Caco-2 (cell line): ENCODE data around the gene TTC24. TPM values are rescaled to one million over a fixed set of nuclear protein-coding genes. Genes with fewer than 3 reads are reported as not detected.

Experiments used
- BruUV-seq: library from RNA; stranded (reverse); fragments of 400-500 nt; replicated peaks from 2 replicates; lab custom pipeline; 2021; lab: Mats Ljungman, UMichigan
- CTCF ChIA-PET: fragments of 300-600 bp; sonication (Branson Sonifier 250); formaldehyde crosslinking; loops from one replicate; lab custom pipeline; 2022; ENCODE audit warnings: antibody characterized with exemption; lab: Charles Lee
- POLR2A ChIA-PET: fragments of 300-600 bp; sonication (Branson Sonifier 250); formaldehyde crosslinking; loops from one replicate; lab custom pipeline; 2022; ENCODE audit warnings: antibody characterized with exemption; lab: Charles Lee
- DNase-seq, 2 experiments: peaks; one replicate each; pipeline versions ENCODE4 v3.0.0 to v3.0.0-alpha.2; 2020 to 2022
- H3K27me3 ChIP-seq: replicated peaks from 2 replicates; pipeline ENCODE4 v1.6.0; 2011; ENCODE audit warnings: low read length; ENCODE audit not compliant: control insufficient read depth, insufficient read depth
- H3K36me3 ChIP-seq: 2 replicates; pipeline ENCODE4 v1.5.1; 2011; ENCODE audit warnings: low read length; ENCODE audit not compliant: control insufficient read depth, insufficient read depth
- H3K4me1 ChIP-seq: fragments of 250-450 bp; sonication (Bioruptor Pico); 2 replicates; pipeline ENCODE4 v1.5.1; 2020; ENCODE audit warnings: mild to moderate bottlenecking
- H3K4me3 ChIP-seq: 2 replicates; pipeline ENCODE4 v1.5.1; 2011; ENCODE audit warnings: low read depth, mild to moderate bottlenecking, control low read depth, low read length
- H3K9me3 ChIP-seq: fragments of 250-450 bp; sonication (Bioruptor Pico); 2 replicates; pipeline ENCODE4 v1.5.1; 2020; ENCODE audit warnings: mild to moderate bottlenecking, moderate library complexity
- H3K27ac Mint-ChIP-seq: one replicate; pipeline ENCODE4 v1.8.0; 2022; ENCODE audit warnings: mixed read lengths; ENCODE audit not compliant: unreplicated experiment
- H3K27me3 Mint-ChIP-seq: one replicate; pipeline ENCODE4 v1.8.0; 2022; ENCODE audit warnings: mixed read lengths; ENCODE audit not compliant: insufficient read depth, unreplicated experiment
- H3K36me3 Mint-ChIP-seq: one replicate; pipeline ENCODE4 v1.8.0; 2022; ENCODE audit warnings: mild to moderate bottlenecking, mixed read lengths; ENCODE audit not compliant: insufficient read depth, unreplicated experiment
- H3K4me1 Mint-ChIP-seq: one replicate; pipeline ENCODE4 v1.8.0; 2022; ENCODE audit warnings: low read depth, mixed read lengths; ENCODE audit not compliant: unreplicated experiment
- H3K4me3 Mint-ChIP-seq: one replicate; pipeline ENCODE4 v1.8.0; 2022; ENCODE audit warnings: mild to moderate bottlenecking, moderate library complexity, mixed read lengths; ENCODE audit not compliant: unreplicated experiment
- H3K9me3 Mint-ChIP-seq: one replicate; pipeline ENCODE4 v1.8.0; 2022; ENCODE audit warnings: mixed read lengths; ENCODE audit not compliant: unreplicated experiment
- intact Hi-C: fragments of 100-400 bp; cut with micrococcal nuclease; formaldehyde crosslinking; loops from one replicate; pipeline ENCODE4 v1.10.0; 2022; ENCODE audit not compliant: unreplicated experiment
- total RNA-seq: library from RNA; stranded (reverse); gene quantifications from 2 replicates; pipeline ENCODE4 v1.2.3, GENCODE V29; 2022
- TF ChIP-seq, protein P1 (sequence below), 2 experiments: fragments of 200-600 bp in 1 of 2; IDR thresholded peaks; 1 replicate in 1 of 2; 2 replicates in 1 of 2; pipeline versions ENCODE4 v1.5.1 to v1.8.0; 2011 to 2022; ENCODE audit warnings: antibody characterized with exemption in 1 of 2, control low read depth in 1 of 2, inconsistent platforms in 1 of 2, low read depth in 1 of 2, low read length in 1 of 2, mild to moderate bottlenecking in 1 of 2, moderate library complexity in 1 of 2; ENCODE audit not compliant: insufficient read depth in 1 of 2, severe bottlenecking in 1 of 2, unreplicated experiment in 1 of 2

Gene TTC24
- total RNA-seq, 1 experiment from 2014 or later = not detected

DNA sequence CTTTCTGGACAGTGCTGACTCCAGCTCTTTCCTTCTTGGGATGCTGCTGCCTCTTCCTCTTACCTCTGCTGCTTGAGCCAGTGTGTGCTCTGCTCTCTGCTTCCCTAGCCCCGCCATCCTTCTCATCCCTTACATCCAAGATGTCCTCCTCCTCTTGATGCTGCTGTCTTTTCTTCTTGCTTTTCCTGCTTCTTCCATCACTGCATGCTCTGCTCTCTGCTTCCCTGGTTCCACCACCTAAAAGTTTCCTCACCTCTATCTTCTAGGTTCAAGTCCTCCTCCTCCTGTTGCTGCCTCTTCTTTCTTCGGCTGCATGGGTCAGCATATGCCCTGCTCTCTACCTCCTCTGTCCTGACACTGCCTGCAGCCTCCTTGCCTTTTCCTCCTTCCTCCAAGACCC, 15.5 kb downstream of the TTC24 start:
- H3K36me3 ChIP-seq = peaks cover 4% of the 10 kb centered on the region; the same call in 1 of the 2 replicates
- Mint-ChIP-seq H3K4me1 (peaks cover 16% of the 10 kb centered on the region), H3K9me3 (no peaks in the 10 kb centered on the region), H3K4me3 (no peak overlapping the region), H3K36me3 (peaks cover 38% of the 10 kb centered on the region), H3K27ac (no peak overlapping the region), H3K27me3 (no peaks in the 10 kb centered on the region)
- H3K9me3 ChIP-seq = no peaks in the 10 kb centered on the region
- no peaks in the 10 kb centered on the region for H3K27me3 ChIP-seq
- ChIA-PET POLR2A (no interaction called here), CTCF (interaction anchor here (1.5 kb wide), 1 partner anchor 14 kb away, joined by 3 read pairs; no protein-coding TSS in a partner anchor)
- no peak for DNase-seq
- no peak overlapping the region for H3K4me3 ChIP-seq
- TF ChIP-seq, protein P1, sequence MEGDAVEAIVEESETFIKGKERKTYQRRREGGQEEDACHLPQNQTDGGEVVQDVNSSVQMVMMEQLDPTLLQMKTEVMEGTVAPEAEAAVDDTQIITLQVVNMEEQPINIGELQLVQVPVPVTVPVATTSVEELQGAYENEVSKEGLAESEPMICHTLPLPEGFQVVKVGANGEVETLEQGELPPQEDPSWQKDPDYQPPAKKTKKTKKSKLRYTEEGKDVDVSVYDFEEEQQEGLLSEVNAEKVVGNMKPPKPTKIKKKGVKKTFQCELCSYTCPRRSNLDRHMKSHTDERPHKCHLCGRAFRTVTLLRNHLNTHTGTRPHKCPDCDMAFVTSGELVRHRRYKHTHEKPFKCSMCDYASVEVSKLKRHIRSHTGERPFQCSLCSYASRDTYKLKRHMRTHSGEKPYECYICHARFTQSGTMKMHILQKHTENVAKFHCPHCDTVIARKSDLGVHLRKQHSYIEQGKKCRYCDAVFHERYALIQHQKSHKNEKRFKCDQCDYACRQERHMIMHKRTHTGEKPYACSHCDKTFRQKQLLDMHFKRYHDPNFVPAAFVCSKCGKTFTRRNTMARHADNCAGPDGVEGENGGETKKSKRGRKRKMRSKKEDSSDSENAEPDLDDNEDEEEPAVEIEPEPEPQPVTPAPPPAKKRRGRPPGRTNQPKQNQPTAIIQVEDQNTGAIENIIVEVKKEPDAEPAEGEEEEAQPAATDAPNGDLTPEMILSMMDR (IDR thresholded peaks at IDR 0.05; ENCODE audit: insufficient read depth in 1 of 2, low read depth in 1 of 2, low read length in 1 of 2, severe bottlenecking in 1 of 2, unreplicated experiment in 1 of 2) = no peak
- intact Hi-C loops = no loop called here
- H3K4me1 ChIP-seq = peaks cover 8% of the 10 kb centered on the region; the same call in 1 of the 2 replicates
- BruUV-seq = no TSS peak

DNA sequence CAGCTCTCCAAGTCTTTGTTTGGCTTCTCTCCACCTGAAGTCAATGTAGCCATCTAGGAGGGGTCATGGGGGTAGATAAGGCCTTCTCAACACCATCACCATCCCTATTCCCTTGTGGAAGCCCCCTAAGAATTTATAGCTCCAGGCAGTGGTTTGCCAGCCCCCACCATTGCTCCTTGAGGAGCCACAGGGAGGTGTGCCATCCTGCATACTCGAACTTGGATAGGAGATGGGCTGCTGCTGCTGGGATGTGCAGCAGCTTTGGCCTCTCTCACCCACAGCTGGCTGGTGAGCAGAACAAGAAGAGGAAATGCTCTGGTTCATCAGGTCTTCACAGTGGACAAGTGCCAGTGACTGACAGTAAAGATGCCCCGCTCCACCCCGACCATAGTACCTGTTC, 16.9 kb downstream of the TTC24 start:
- H3K36me3 ChIP-seq = peaks cover 4% of the 10 kb centered on the region; the same call in 1 of the 2 replicates
- Mint-ChIP-seq H3K4me1 (peaks cover 9% of the 10 kb centered on the region), H3K9me3 (no peaks in the 10 kb centered on the region), H3K4me3 (no peak overlapping the region), H3K27ac (no peak overlapping the region), H3K27me3 (no peaks in the 10 kb centered on the region), H3K36me3 (peaks cover 45% of the 10 kb centered on the region)
- POLR2A ChIA-PET = no interaction called here
- no peaks in the 10 kb centered on the region for H3K27me3 ChIP-seq
- CTCF ChIA-PET = no interaction called here
- no TSS peak for BruUV-seq
- no peak for DNase-seq
- H3K4me3 ChIP-seq = no peak overlapping the region
- intact Hi-C loops = no loop called here
- 0 out of 2 replicates have a peak, but pooled peaks cover 4% of the 10 kb centered on the region for H3K4me1 ChIP-seq
- TF ChIP-seq, protein P1 (IDR thresholded peaks at IDR 0.05; ENCODE audit: insufficient read depth in 1 of 2, low read depth in 1 of 2, low read length in 1 of 2, severe bottlenecking in 1 of 2, unreplicated experiment in 1 of 2) = no peak
- H3K9me3 ChIP-seq = no peaks in the 10 kb centered on the region

DNA sequence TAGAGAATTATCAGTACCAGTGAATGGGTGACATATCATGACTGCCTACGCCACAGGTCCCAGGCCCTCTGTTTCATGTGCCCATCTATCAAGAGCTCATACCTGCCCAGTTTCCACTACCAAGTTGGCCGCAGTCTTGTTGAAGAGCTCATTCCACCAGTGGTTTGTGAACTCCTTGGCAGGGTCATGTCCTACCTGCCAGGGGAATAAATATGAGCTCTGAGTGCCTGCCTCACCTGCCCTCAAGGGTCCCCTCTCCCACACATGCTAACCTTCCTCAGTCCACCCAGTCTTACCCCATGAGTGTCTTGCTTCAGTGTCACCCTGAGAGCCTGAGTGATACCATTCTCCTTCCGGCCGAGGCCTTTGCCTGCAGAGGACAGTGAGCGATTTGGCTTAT, 18.6 kb downstream of the TTC24 start:
- H3K27me3 ChIP-seq = no peaks in the 10 kb centered on the region
- peaks cover 40% of the 10 kb centered on the region for H3K36me3 Mint-ChIP-seq
- intact Hi-C loops = no loop called here
- H3K4me1 Mint-ChIP-seq = peaks cover 9% of the 10 kb centered on the region
- CTCF ChIA-PET = interaction anchor here (0.6 to 1.4 kb wide), 3 partner anchors 26 to 141 kb away, joined by 3 to 5 read pairs (median 4); no protein-coding TSS in a partner anchor
- no peak for DNase-seq
- no peaks in the 10 kb centered on the region for H3K9me3 ChIP-seq
- no peak overlapping the region for H3K4me3 ChIP-seq
- peaks cover 3% of the 10 kb centered on the region; the same call in 1 of the 2 replicates for H3K36me3 ChIP-seq
- TF ChIP-seq, protein P1 (IDR thresholded peaks at IDR 0.05; ENCODE audit: insufficient read depth in 1 of 2, low read depth in 1 of 2, low read length in 1 of 2, severe bottlenecking in 1 of 2, unreplicated experiment in 1 of 2) = no peak
- H3K4me3 Mint-ChIP-seq = no peak overlapping the region
- H3K9me3 Mint-ChIP-seq = no peaks in the 10 kb centered on the region
- H3K27me3 Mint-ChIP-seq = no peaks in the 10 kb centered on the region
- no peak overlapping the region for H3K27ac Mint-ChIP-seq
- no TSS peak for BruUV-seq
- POLR2A ChIA-PET = interaction anchor here (0.7 kb wide), 1 partner anchor 141 kb away, joined by 5 read pairs; no protein-coding TSS in a partner anchor
- peaks cover 8% of the 10 kb centered on the region; the same call in 1 of the 2 replicates for H3K4me1 ChIP-seq
